ENCODE measurements around the gene HAPLN2.

The HAPLN2 gene

GRCh38 chr1:156615946-156616345 lies 3.3 kb upstream of the HAPLN2 start:
- H3K27ac ChIP-seq, result no peak overlapping the region
- H3K27me3 ChIP-seq, result peaks cover 92% of the 10 kb centered on the region
- no peaks in the 10 kb centered on the region for H3K36me3 ChIP-seq
- TF ChIP-seq CTCF (IDR thresholded peaks at IDR 0.05), result no peak
- no peaks in the 10 kb centered on the region for H3K9me3 ChIP-seq
- no peaks in the 10 kb centered on the region for H3K4me1 ChIP-seq (ENCODE audit: control insufficient read depth in 1 of 2, insufficient read depth in 1 of 2, low read depth in 1 of 2, low read length in 1 of 2)
- no peak overlapping the region for H3K4me3 ChIP-seq (ENCODE audit: low read depth in 1 of 2, low read length in 1 of 2)

- TF ChIP-seq CTCF (IDR thresholded peaks at IDR 0.05), result no peak
- Histone ChIP-seq H3K4me1 (ENCODE audit: control insufficient read depth in 1 of 2, insufficient read depth in 1 of 2, low read depth in 1 of 2, low read length in 1 of 2) (no peaks in the 10 kb centered on the region), H3K27me3 (peaks cover 93% of the 10 kb centered on the region), H3K9me3 (no peaks in the 10 kb centered on the region), H3K27ac (no peak overlapping the region), H3K4me3 (ENCODE audit: low read depth in 1 of 2, low read length in 1 of 2) (no peak overlapping the region), H3K36me3 (no peaks in the 10 kb centered on the region)
These were observed 2.8 kb upstream of the HAPLN2 start for GRCh38 chr1:156616463-156616862.

- Histone ChIP-seq H3K4me1 (ENCODE audit: control insufficient read depth in 1 of 2, insufficient read depth in 1 of 2, low read depth in 1 of 2, low read length in 1 of 2) (peaks cover 0 to 5% of the 10 kb centered on the region in 2 experiments), H3K27ac (no peak overlapping the region), H3K27me3 (peaks cover 97% of the 10 kb centered on the region), H3K9me3 (no peaks in the 10 kb centered on the region), H3K36me3 (no peaks in the 10 kb centered on the region), H3K4me3 (ENCODE audit: low read depth in 1 of 2, low read length in 1 of 2) (no peak overlapping the region)
- no peak for TF ChIP-seq CTCF (IDR thresholded peaks at IDR 0.05)
These were observed 354 bp downstream of the HAPLN2 start for GRCh38 chr1:156619582-156619955.

GRCh38 chr1:156622581-156623297 lies 3.5 kb downstream of the HAPLN2 start:
- H3K27ac ChIP-seq, result no peak overlapping the region
- H3K4me1 ChIP-seq (ENCODE audit: control insufficient read depth in 1 of 2, insufficient read depth in 1 of 2, low read depth in 1 of 2, low read length in 1 of 2), result peaks cover 0 to 14% of the 10 kb centered on the region in 2 experiments
- H3K36me3 ChIP-seq, result no peaks in the 10 kb centered on the region
- no peaks in the 10 kb centered on the region for H3K9me3 ChIP-seq
- no peak overlapping the region for H3K4me3 ChIP-seq (ENCODE audit: low read depth in 1 of 2, low read length in 1 of 2)
- H3K27me3 ChIP-seq, result peaks cover 97% of the 10 kb centered on the region
- no peak for TF ChIP-seq CTCF (IDR thresholded peaks at IDR 0.05)

GRCh38 chr1:156623946-156624813 lies 5.0 kb downstream of the HAPLN2 start:
- Histone ChIP-seq H3K4me3 (ENCODE audit: low read depth in 1 of 2, low read length in 1 of 2) (no peak overlapping the region), H3K27me3 (peaks cover 100% of the 10 kb centered on the region), H3K4me1 (ENCODE audit: control insufficient read depth in 1 of 2, insufficient read depth in 1 of 2, low read depth in 1 of 2, low read length in 1 of 2) (peaks cover 0 to 14% of the 10 kb centered on the region in 2 experiments), H3K27ac (no peak overlapping the region), H3K36me3 (no peaks in the 10 kb centered on the region), H3K9me3 (no peaks in the 10 kb centered on the region)
- no peak for TF ChIP-seq CTCF (IDR thresholded peaks at IDR 0.05)
